ENCODE results near the gene PCSK1.

PCSK1 gene

DNA sequence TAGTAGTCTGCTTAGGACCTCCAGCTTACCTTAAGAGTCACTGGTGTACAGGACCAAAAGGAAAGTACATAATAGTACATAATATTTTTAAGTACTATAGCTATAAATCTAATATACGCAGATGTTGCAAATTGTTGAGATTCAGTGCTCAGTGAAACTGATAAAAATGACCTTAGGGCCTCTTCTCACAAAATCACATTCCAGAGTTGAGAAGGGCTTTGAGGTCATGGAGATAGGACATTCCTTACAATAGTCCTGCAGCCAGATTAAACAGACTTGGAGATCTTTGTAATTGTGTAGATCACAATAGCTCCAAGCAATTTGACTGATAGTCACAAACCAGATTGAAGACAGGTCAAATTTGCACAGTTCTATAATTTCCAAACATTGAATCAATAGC is 37.7 kb upstream of the PCSK1 start:
- TF ChIP-seq, protein P1, sequence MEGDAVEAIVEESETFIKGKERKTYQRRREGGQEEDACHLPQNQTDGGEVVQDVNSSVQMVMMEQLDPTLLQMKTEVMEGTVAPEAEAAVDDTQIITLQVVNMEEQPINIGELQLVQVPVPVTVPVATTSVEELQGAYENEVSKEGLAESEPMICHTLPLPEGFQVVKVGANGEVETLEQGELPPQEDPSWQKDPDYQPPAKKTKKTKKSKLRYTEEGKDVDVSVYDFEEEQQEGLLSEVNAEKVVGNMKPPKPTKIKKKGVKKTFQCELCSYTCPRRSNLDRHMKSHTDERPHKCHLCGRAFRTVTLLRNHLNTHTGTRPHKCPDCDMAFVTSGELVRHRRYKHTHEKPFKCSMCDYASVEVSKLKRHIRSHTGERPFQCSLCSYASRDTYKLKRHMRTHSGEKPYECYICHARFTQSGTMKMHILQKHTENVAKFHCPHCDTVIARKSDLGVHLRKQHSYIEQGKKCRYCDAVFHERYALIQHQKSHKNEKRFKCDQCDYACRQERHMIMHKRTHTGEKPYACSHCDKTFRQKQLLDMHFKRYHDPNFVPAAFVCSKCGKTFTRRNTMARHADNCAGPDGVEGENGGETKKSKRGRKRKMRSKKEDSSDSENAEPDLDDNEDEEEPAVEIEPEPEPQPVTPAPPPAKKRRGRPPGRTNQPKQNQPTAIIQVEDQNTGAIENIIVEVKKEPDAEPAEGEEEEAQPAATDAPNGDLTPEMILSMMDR (IDR thresholded peaks at IDR 0.05; ENCODE audit: borderline replicate concordance, insufficient read depth, low read depth, low read length) = no peak

DNA sequence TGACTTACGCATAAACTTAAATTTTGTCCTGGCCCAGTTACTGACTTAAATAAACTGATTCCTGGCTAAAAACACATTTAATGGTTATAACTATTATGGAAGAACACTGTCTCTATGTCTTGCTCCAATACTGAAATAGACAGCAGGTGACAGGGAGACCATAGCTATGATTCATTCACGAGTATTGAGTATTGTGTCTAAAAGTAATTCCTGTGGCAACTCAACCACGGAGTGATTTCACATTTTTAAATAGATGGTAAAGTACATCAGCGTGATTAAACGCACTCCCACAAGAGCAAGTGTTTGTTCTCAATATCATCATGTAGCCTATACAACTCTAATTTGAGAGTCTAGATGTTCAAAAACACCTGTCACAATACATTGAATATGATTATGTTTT is 35.9 kb upstream of the PCSK1 start:
- H3K4me3 ChIP-seq (ENCODE audit: low read depth, low read length) = no peak overlapping the region
- TF ChIP-seq, protein P1 (IDR thresholded peaks at IDR 0.05; ENCODE audit: borderline replicate concordance, insufficient read depth, low read depth, low read length) = no peak

More for the DNA sequence above, 37.7 kb upstream of the PCSK1 start:
- no peak overlapping the region for H3K4me3 ChIP-seq (ENCODE audit: low read depth, low read length)

DNA sequence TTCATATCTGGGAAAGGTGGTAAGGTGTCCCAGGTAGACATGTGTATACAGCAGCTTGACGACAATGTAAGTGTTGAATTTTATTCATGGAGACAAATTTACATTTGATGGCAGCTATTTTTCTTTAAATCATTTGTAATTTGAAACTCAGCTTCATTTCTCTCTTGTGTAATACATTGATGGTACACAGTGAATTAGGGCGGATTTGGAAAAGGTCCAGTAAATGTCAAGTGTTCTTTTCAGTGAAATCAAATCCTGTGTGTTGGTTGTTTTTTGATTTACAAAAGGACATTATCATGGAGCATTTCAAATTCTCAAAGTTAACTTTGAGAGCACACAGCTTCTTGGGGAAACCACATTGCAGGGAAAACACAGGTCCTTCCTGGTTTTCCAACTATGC is 30.0 kb upstream of the PCSK1 start:
- TF ChIP-seq, protein P1 (IDR thresholded peaks at IDR 0.05; ENCODE audit: borderline replicate concordance, insufficient read depth, low read depth, low read length) = no peak
- no peak overlapping the region for H3K4me3 ChIP-seq (ENCODE audit: low read depth, low read length)

DNA sequence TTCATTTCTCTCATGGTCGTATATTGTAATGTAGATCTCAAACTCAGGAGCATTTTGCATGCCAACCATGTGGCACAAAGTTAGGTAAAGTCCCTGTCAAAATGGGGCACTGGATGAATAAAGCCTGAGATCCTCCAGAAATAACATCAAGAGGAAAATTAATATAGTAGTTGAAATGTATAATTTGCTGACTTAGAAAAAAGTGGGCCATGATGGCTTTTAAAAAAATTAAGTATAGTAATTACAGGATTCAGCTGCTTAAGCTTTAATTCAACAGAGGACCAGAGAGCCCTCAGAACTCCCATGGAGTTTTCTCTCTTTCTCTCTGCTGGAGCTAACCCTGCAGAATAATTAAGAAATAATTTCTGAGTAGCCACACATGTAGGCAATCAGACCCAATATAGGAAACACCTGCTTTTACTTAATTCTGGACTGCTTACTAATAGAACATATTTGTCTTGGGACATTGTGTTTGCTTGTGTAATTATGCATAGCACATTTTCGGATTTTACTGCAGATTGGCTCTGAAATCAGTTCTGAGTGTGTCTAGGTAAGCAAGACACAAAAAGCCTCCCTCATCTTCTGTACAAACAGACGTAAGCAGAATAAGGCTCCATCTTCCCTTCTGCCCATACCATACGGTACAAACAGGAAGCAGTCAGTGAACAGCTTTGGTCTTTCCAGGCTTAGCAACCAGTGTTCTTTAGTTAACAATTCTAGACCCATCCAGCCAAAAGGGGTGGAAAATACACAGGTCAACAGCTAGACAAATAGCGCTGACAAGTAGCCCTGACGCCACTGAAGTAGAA is 26.5 kb upstream of the PCSK1 start:
- H3K4me3 ChIP-seq (ENCODE audit: low read depth, low read length) = no peak overlapping the region
- TF ChIP-seq, protein P1 (IDR thresholded peaks at IDR 0.05; ENCODE audit: borderline replicate concordance, insufficient read depth, low read depth, low read length) = no peak

DNA sequence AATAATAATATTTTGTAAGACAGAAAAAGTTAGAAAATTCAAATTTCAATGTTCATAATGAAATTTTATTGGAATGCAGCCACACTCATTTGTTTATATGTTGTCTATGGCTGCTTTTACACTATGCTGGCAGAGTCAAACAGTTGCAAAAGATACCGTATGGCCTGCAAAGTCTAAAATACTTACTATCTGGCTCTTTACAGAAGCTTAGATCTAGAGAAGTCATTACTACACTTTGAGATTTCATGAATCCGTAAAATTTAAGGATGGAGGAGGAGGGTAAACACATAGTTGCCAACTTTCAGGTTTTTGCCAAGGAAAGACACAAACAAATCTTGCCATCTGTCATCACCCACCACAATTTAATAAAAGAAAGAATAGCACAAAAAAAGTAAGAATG is 25.1 kb upstream of the PCSK1 start:
- TF ChIP-seq, protein P1 (IDR thresholded peaks at IDR 0.05; ENCODE audit: borderline replicate concordance, insufficient read depth, low read depth, low read length) = no peak
- no peak overlapping the region for H3K4me3 ChIP-seq (ENCODE audit: low read depth, low read length)

DNA sequence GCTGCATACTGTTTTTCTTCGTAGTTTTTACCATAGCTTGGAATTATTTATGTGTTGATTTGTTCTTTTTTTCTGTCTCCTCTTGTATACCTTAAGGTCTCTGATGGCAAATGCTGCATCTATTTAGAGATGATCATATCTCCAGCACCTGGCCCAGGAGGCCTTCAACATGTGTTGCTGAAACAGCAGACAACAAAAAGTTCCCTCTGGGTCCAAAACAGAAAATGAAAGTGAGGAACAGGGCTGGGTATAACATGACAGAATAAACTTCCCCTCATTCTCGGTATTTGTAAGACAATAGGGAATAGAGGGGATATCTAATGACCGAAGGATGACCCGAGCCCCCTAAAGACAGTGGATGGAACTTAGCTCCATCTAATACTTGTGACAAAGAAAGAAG is 22.7 kb upstream of the PCSK1 start:
- TF ChIP-seq, protein P1 (IDR thresholded peaks at IDR 0.05; ENCODE audit: borderline replicate concordance, insufficient read depth, low read depth, low read length) = no peak
- no peak overlapping the region for H3K4me3 ChIP-seq (ENCODE audit: low read depth, low read length)

DNA sequence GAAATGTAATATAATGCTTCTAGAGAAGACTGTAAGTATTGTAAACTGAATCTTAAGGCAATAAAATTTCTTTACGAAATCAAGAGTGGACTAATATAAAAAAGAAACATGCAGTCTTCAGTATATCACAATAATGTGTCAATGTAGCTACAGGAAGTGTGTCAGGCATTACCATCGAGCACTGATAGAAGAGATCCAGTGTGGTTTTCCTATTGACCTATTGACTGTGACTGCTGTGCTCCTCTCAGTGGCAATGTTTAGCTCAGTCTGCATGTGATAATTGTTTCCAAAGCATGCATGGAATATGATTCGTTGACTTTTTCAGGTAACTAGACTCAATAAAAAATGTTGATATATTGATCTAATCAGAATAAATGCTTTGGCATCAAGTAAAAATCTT is 20.3 kb upstream of the PCSK1 start:
- TF ChIP-seq, protein P1 (IDR thresholded peaks at IDR 0.05; ENCODE audit: borderline replicate concordance, insufficient read depth, low read depth, low read length) = no peak
- H3K4me3 ChIP-seq (ENCODE audit: low read depth, low read length) = no peak overlapping the region

Data from GM12875 (cell line).